DOHH2 (cell line): ENCODE data around the gene MBOAT7.

ENCODE experiments used
- H3F3A ChIP-seq: fragments of 200-600 bp; sonication (generic), shearing (Covaris generic); 2 replicates; pipeline ENCODE4 v1.6.0; 2016; ENCODE audit warnings: antibody characterized with exemption, mild to moderate bottlenecking; ENCODE audit not compliant: control insufficient read depth, insufficient read depth
- H3K27ac ChIP-seq: fragments of 200-600 bp; sonication (generic); 2 replicates; pipeline ENCODE4 v1.5.1; 2014; ENCODE audit warnings: low read depth, mild to moderate bottlenecking, low read length, moderate library complexity
- H3K27me3 ChIP-seq: fragments of 200-600 bp; sonication (generic); 2 replicates; pipeline ENCODE4 v1.6.1; 2014; ENCODE audit warnings: mild to moderate bottlenecking, low read length, mixed read lengths; ENCODE audit not compliant: control insufficient read depth
- H3K36me3 ChIP-seq: fragments of 200-600 bp; sonication (generic); 2 replicates; pipeline ENCODE4 v1.6.1; 2014; ENCODE audit warnings: mild to moderate bottlenecking, low read length, moderate library complexity, mixed read lengths; ENCODE audit not compliant: control insufficient read depth
- H3K4me1 ChIP-seq: fragments of 200-600 bp; sonication (generic); 2 replicates; pipeline ENCODE4 v1.6.1; 2014; ENCODE audit warnings: mild to moderate bottlenecking, low read length, mixed read lengths; ENCODE audit not compliant: control insufficient read depth
- H3K4me2 ChIP-seq: fragments of 200-600 bp; sonication (generic); 2 replicates; pipeline ENCODE4 v1.6.0; 2014; ENCODE audit warnings: mild to moderate bottlenecking, low read length, moderate library complexity
- H3K4me3 ChIP-seq: fragments of 200-600 bp; sonication (generic); 2 replicates; pipeline ENCODE4 v1.5.1; 2014; ENCODE audit warnings: mild to moderate bottlenecking, low read length, mixed read lengths
- H3K79me2 ChIP-seq: fragments of 200-600 bp; sonication (generic); 2 replicates; pipeline ENCODE4 v1.6.1; 2014; ENCODE audit warnings: mild to moderate bottlenecking, low read length, mixed read lengths; ENCODE audit not compliant: control insufficient read depth
- H3K9me2 ChIP-seq: fragments of 200-600 bp; sonication (generic); replicated peaks from 2 replicates; pipeline ENCODE4 v1.6.1; 2014; ENCODE audit warnings: mild to moderate bottlenecking, low read length, mixed read lengths; ENCODE audit not compliant: control insufficient read depth
- H3K9me3 ChIP-seq: fragments of 200-600 bp; sonication (generic); 2 replicates; pipeline ENCODE4 v1.6.1; 2014; ENCODE audit warnings: antibody characterized with exemption, low read length, mixed read lengths; ENCODE audit not compliant: control insufficient read depth, insufficient read depth
- H4K20me1 ChIP-seq: fragments of 200-600 bp; sonication (generic); 2 replicates; pipeline ENCODE4 v1.6.0; 2014; ENCODE audit warnings: low read depth, mild to moderate bottlenecking, antibody characterized with exemption, low read length, moderate library complexity; ENCODE audit not compliant: control insufficient read depth, insufficient read depth
- CTCF ChIP-seq: fragments of 200-600 bp; sonication (generic); IDR thresholded peaks from one replicate; pipeline ENCODE4 v1.5.1; 2014; ENCODE audit warnings: antibody characterized with exemption, mild to moderate bottlenecking, low read depth, low read length; ENCODE audit not compliant: poor library complexity, severe bottlenecking
- EZH2phosphoT487 ChIP-seq: fragments of 200-600 bp; sonication (generic); IDR thresholded peaks from 2 replicates; pipeline ENCODE4 v1.6.1; 2017; ENCODE audit warnings: borderline replicate concordance, mild to moderate bottlenecking, antibody characterized with exemption, low read length, moderate library complexity, mixed read lengths

MBOAT7 gene

GRCh38 chr19:54136864-54137698 lies 52.3 kb downstream of the MBOAT7 start:
- H3K79me2 ChIP-seq = peaks cover 45% of the 10 kb centered on the region
- no peaks in the 10 kb centered on the region for H3K9me2 ChIP-seq
- H4K20me1 ChIP-seq = 0 out of 2 replicates have a peak, but pooled peaks cover 9% of the 10 kb centered on the region
- H3K4me2 ChIP-seq = peak overlapping the region; percentile 88
- H3F3A ChIP-seq = no peaks in the 10 kb centered on the region
- no peak for TF ChIP-seq CTCF
- no peak for TF ChIP-seq EZH2phosphoT487
- peaks cover 21% of the 10 kb centered on the region for H3K4me1 ChIP-seq
- peak overlapping the region; percentile 89 for H3K4me3 ChIP-seq
- H3K27ac ChIP-seq = peak overlapping the region; percentile 63; the same call in 1 of the 2 replicates
- H3K9me3 ChIP-seq = no peaks in the 10 kb centered on the region
- no peaks in the 10 kb centered on the region for H3K27me3 ChIP-seq
- peaks cover 37% of the 10 kb centered on the region for H3K36me3 ChIP-seq

- Histone ChIP-seq H3K36me3 (peaks cover 34% of the 10 kb centered on the region), H3K79me2 (peaks cover 37% of the 10 kb centered on the region), H3K27ac (no peak overlapping the region), H4K20me1 (0 out of 2 replicates have a peak, but pooled peaks cover 9% of the 10 kb centered on the region), H3K9me2 (no peaks in the 10 kb centered on the region), H3K9me3 (no peaks in the 10 kb centered on the region), H3K4me1 (peaks cover 21% of the 10 kb centered on the region), H3F3A (no peaks in the 10 kb centered on the region), H3K27me3 (no peaks in the 10 kb centered on the region), H3K4me3 (peak overlapping the region; percentile 80), H3K4me2 (peak overlapping the region; percentile 88)
- no peak for TF ChIP-seq EZH2phosphoT487
- no peak for TF ChIP-seq CTCF
Measured at GRCh38 chr19:54136086-54136863, 53.1 kb downstream of the MBOAT7 start.

- no peak overlapping the region for H3K4me2 ChIP-seq
- H3K9me2 ChIP-seq = no peaks in the 10 kb centered on the region
- peaks cover 28% of the 10 kb centered on the region for H3K36me3 ChIP-seq
- peaks cover 18% of the 10 kb centered on the region for H3K4me1 ChIP-seq
- H3F3A ChIP-seq = no peaks in the 10 kb centered on the region
- peaks cover 15% of the 10 kb centered on the region for H3K79me2 ChIP-seq
- H4K20me1 ChIP-seq = 0 out of 2 replicates have a peak, but pooled peaks cover 6% of the 10 kb centered on the region
- no peaks in the 10 kb centered on the region for H3K9me3 ChIP-seq
- no peak overlapping the region for H3K27ac ChIP-seq
- H3K27me3 ChIP-seq = no peaks in the 10 kb centered on the region
- H3K4me3 ChIP-seq = no peak overlapping the region
- TF ChIP-seq CTCF (no peak), EZH2phosphoT487 (no peak)
Measured at GRCh38 chr19:54133957-54134590, 55.3 kb downstream of the MBOAT7 start.
